HG02610 (cell line): ENCODE data around the gene SREBF2.

ENCODE experiments used
- ATAC-seq: cut with Tn5 transposase; IDR thresholded peaks from one replicate; pipeline ENCODE4 v1.9.1; 2021; ENCODE audit warnings: mild to moderate bottlenecking, moderate library complexity; ENCODE audit not compliant: unreplicated experiment

SREBF2 gene

GRCh38 chr22:41906822-41907221, 73.9 kb downstream of the SREBF2 start:
- ATAC-seq, result no peak

GRCh38 chr22:41907436-41908401, 74.8 kb downstream of the SREBF2 start:
- ATAC-seq, result no peak

GRCh38 chr22:41908411-41909309, 75.8 kb downstream of the SREBF2 start:
- no peak for ATAC-seq

- ATAC-seq, result no peak
Observed at GRCh38 chr22:41909310-41910049, 76.6 kb downstream of the SREBF2 start.

- no peak for ATAC-seq
Observed at GRCh38 chr22:41910050-41911000, 77.4 kb downstream of the SREBF2 start.

- no peak for ATAC-seq
Observed at GRCh38 chr22:41911001-41911611, 78.2 kb downstream of the SREBF2 start.

- ATAC-seq, result no peak
Observed at GRCh38 chr22:41912338-41913039, 79.6 kb downstream of the SREBF2 start.

- no peak for ATAC-seq
Observed at GRCh38 chr22:41913040-41913719, 80.3 kb downstream of the SREBF2 start.

GRCh38 chr22:41913842-41914534, 81.1 kb downstream of the SREBF2 start:
- no peak for ATAC-seq

GRCh38 chr22:41914611-41915034, 81.7 kb downstream of the SREBF2 start:
- ATAC-seq, result no peak

GRCh38 chr22:41915035-41915785, 82.3 kb downstream of the SREBF2 start, which contains the start of gene SHISA8:
Gene SHISA8, minus strand, starts transcription at chr22:41915074. Its CDS starts 407 bp downstream, at chr22:41914667.
- ATAC-seq, result no peak

- ATAC-seq, result no peak
Observed at GRCh38 chr22:41915786-41916493, 83.0 kb downstream of the SREBF2 start.

GRCh38 chr22:41916745-41917358, 83.9 kb downstream of the SREBF2 start:
- no peak for ATAC-seq

GRCh38 chr22:41917375-41917902, 84.5 kb downstream of the SREBF2 start:
- no peak for ATAC-seq
